Transverse colon (tissue), 4 donors: ENCODE measurements around the gene GSPT2. TPM values are rescaled to one million over a fixed set of nuclear protein-coding genes. Genes with fewer than 3 reads are reported as not detected.

Source experiments
- DNase-seq: peaks from one replicate; pipeline ENCODE4 v3.0.0-alpha.2; 2019
- H3K27ac ChIP-seq, 4 donors: fragments of 200-600 bp; sonication (generic); 2 replicates each; pipeline ENCODE4 v1.5.1; 2016 to 2018; ENCODE audit warnings: inconsistent platforms in 4 of 4
- H3K27me3 ChIP-seq: fragments of 200-600 bp; sonication (generic); 2 replicates; pipeline ENCODE4 v1.5.1; 2017; ENCODE audit warnings: inconsistent platforms
- H3K36me3 ChIP-seq, 4 donors: fragments of 200-600 bp; sonication (generic); 2 replicates each; pipeline ENCODE4 v1.5.1; 2017 to 2019; ENCODE audit warnings: inconsistent platforms in 4 of 4
- H3K4me1 ChIP-seq, 4 donors: fragments of 200-600 bp; sonication (generic); 2 replicates each; pipeline ENCODE4 v1.5.1; 2017 to 2020; ENCODE audit warnings: inconsistent platforms in 4 of 4
- H3K4me3 ChIP-seq, 4 donors: fragments of 200-600 bp; sonication (generic); 1 replicate in 1 of 4; 2 replicates in 3 of 4; pipeline versions ENCODE4 v1.5.1 to v1.6.1; 2017 to 2019; ENCODE audit warnings: inconsistent platforms in 4 of 4
- H3K9me3 ChIP-seq, 2 donors: fragments of 200-600 bp; sonication (generic); 2 replicates each; pipeline ENCODE4 v1.5.1; 2017 to 2019; ENCODE audit warnings: inconsistent platforms in 2 of 2
- EP300 ChIP-seq: sonication (generic); formaldehyde crosslinking; IDR thresholded peaks from one replicate; pipeline ENCODE4 v1.6.1; 2017; ENCODE audit warnings: antibody characterized with exemption, low read depth
- POLR2A ChIP-seq: fragments of 450-650 bp; IDR thresholded peaks from one replicate; pipeline ENCODE4 v1.6.1; 2016; ENCODE audit warnings: antibody characterized with exemption, mild to moderate bottlenecking, moderate library complexity
- POLR2AphosphoS5 ChIP-seq, 3 donors: sonication (generic); formaldehyde crosslinking; IDR thresholded peaks; one replicate each; pipeline ENCODE4 v1.6.1; 2016; ENCODE audit warnings: antibody characterized with exemption in 3 of 3
- WGBS, 2 donors: methylation state at CpG; one replicate each; pipeline ENCODE4 v1.1.5; 2018; ENCODE audit warnings: low coverage in 1 of 2; 5-methylcytosine and 5-hydroxymethylcytosine counted together
- in situ Hi-C, 4 donors: fragments of 200-750 bp; cut with MboI; loops; one replicate each; pipeline versions ENCODE4 v1.15.0 to v1.15.1; 2017; ENCODE audit warnings: low sequenced_read_pairs in 3 of 4, low pct_ligation_motif_present in 1 of 4, low pct_unique_long_range_greater_than_20kb in 1 of 4
- intact Hi-C: fragments of 100-400 bp; cut with DNase I; formaldehyde crosslinking; loops from one replicate; pipeline ENCODE4 v1.15.1; 2023; ENCODE audit warnings: low total_unique reads
- total RNA-seq, 4 donors: library from RNA; depleted of rRNA; stranded (reverse); fragments of >200 nt; gene quantifications; one replicate each; pipeline ENCODE4 v1.1.0, GENCODE V29; 2016
- TF ChIP-seq, protein P1 (sequence below), 5 experiments: fragments of 200-600 bp in 3 of 5; fragments of 450-650 bp in 2 of 5; sonication (generic) in 3 of 5; IDR thresholded peaks; 1 replicate in 2 of 5; 2 replicates in 3 of 5; pipeline ENCODE4 v1.5.1; 2016 to 2017; ENCODE audit warnings: antibody characterized with exemption in 5 of 5, inconsistent platforms in 3 of 5, mild to moderate bottlenecking in 2 of 5, moderate library complexity in 1 of 5

Gene GSPT2
- total RNA-seq, 4 donors from 2014 or later, result 2.6 to 10.1 (median 4.3) TPM

DNA sequence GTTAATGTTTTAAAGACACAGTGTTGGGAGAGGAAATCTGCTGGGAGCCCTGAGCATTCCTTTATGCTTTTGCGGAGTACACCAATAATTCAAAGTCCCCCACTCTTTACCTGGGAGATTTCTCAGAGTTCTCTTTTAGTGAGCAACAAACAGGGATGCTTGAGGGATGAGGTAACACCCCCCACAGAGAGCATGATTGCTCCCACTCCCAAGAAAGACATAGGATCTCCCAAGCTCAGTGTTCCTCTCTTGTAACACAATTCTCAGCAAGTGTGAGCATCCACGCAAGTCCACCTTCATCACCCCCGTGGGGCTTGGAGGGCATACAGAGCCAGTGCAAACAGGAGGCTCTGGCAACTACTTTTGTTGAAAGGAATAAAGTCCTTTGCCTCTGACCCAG lies 36.1 kb downstream of the GSPT2 start:
- Histone ChIP-seq H3K36me3 (no peaks in the 10 kb centered on the region), H3K9me3 (no peaks in the 10 kb centered on the region), H3K4me3 (no peak overlapping the region), H3K27me3 (no peaks in the 10 kb centered on the region), H3K4me1 (no peaks in the 10 kb centered on the region), H3K27ac (no peak overlapping the region)
- WGBS, 2 donors, result 76% methylated on average over 3 of the region's 3 CpGs; no CpG with 5 or more reads in 1 of the 2 donors
- intact Hi-C loops (no loop called here), in situ Hi-C loops (no loop called here)
- no peak for DNase-seq
- TF ChIP-seq POLR2A (no peak), EP300 (no peak), POLR2AphosphoS5 (IDR thresholded peaks at IDR 0.05) (no peak)
- TF ChIP-seq, protein P1, sequence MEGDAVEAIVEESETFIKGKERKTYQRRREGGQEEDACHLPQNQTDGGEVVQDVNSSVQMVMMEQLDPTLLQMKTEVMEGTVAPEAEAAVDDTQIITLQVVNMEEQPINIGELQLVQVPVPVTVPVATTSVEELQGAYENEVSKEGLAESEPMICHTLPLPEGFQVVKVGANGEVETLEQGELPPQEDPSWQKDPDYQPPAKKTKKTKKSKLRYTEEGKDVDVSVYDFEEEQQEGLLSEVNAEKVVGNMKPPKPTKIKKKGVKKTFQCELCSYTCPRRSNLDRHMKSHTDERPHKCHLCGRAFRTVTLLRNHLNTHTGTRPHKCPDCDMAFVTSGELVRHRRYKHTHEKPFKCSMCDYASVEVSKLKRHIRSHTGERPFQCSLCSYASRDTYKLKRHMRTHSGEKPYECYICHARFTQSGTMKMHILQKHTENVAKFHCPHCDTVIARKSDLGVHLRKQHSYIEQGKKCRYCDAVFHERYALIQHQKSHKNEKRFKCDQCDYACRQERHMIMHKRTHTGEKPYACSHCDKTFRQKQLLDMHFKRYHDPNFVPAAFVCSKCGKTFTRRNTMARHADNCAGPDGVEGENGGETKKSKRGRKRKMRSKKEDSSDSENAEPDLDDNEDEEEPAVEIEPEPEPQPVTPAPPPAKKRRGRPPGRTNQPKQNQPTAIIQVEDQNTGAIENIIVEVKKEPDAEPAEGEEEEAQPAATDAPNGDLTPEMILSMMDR (IDR thresholded peaks at IDR 0.05), result no peak

DNA sequence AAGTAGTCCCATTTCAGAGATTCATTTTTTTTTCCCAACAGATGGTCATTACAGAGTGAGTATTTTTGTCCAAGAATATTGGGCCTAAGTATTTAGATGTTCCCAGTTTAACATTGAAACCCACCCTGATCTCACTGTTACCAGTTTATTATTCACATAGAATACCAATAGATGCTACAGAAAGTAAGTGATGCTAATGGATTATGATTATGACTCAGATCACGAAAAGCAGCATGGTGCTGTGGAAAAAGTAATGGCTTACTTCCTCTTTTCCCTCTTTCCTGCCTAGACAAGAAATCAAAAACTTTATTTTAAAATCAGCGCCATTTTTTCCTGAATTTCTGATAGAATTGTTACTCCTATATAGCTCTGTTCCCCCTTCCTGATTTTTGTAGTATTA lies 51.9 kb downstream of the GSPT2 start:
- Histone ChIP-seq H3K4me1 (no peaks in the 10 kb centered on the region), H3K4me3 (no peak overlapping the region), H3K27me3 (no peaks in the 10 kb centered on the region), H3K36me3 (no peaks in the 10 kb centered on the region), H3K27ac (no peak overlapping the region), H3K9me3 (no peaks in the 10 kb centered on the region)
- no peak for TF ChIP-seq POLR2A
- TF ChIP-seq, protein P1 (IDR thresholded peaks at IDR 0.05), result no peak
- no peak for TF ChIP-seq EP300
- TF ChIP-seq POLR2AphosphoS5 (IDR thresholded peaks at IDR 0.05), result no peak
- DNase-seq, result no peak
- 50 to 58% methylated on average over 1 to 2 of the region's 2 CpGs for WGBS, 2 donors
- in situ Hi-C loops (no loop called here), intact Hi-C loops (no loop called here)

Other genes starting within 250 kb of the GSPT2 start
- 1 to 10 TPM in 1 of 4 donors, under 1 TPM in 2, not detected in 1; 0.68 to 1.4 (median 0.80) TPM for gene NUDT11, start 246.8 kb upstream of the GSPT2 start, total RNA-seq
- gene CENPVL3, start 124.5 kb upstream of the GSPT2 start, total RNA-seq, result not detected
- gene CENPVL2, start 60.6 kb upstream of the GSPT2 start, total RNA-seq, result not detected
- not detected for gene CENPVL1, start 32.9 kb upstream of the GSPT2 start, total RNA-seq
- gene MAGED1, start 150.2 kb downstream of the GSPT2 start, total RNA-seq, result 10 to 100 TPM; 43.7 to 77.2 (median 55.9) TPM